Right kidney (tissue), 1 donor: ENCODE measurements around the gene TMUB1.
"Not testable (repeated sequence)": the region's sequence is repeated elsewhere in the genome, so short reads cannot be mapped to it uniquely, and the experiment has no call there.

Experiments
- DNase-seq: peaks from one replicate; pipeline ENCODE4 v3.0.0-alpha.2; 2016

Gene TMUB1

DNA sequence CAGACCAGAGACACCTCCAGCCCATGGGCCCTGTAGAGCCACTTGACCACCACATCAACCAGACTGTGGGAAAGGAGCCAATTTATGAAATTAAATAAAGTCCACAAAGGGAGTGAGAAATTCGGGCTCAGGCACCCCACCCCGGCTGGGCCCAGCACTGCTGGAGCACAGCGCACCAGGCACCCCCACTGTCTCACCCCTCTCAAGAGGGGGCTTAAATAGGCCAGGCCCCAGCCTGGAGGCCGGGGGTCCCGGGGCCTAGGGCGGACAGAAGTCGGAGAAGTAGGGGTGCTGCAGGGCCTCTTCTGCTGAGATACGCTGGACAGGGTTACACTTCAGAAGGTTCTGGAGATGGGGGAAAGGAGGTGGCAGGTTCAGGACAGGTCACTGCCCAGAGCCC lies 29.5 kb downstream of the TMUB1 start:
- no peak for DNase-seq

DNA sequence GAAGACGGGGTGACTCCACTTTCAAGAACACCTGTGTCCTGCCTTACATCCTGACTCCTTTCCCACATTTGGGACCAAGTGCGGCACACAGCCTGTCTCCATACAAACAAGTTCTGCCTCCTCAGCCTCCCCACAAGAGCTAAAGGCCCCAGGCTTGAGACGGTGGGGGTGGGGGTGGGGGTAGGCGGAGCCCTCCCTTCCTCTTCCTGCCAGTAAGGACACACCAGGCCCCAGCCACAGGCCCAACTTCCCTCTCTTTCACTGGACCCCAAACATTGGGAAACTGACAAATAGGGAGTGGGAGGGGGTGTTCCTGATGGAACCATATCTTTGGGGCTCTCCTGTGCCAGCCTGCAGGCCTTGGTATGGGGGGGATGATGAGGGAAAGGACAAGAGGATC lies 30.2 kb downstream of the TMUB1 start:
- DNase-seq: no peak

DNA sequence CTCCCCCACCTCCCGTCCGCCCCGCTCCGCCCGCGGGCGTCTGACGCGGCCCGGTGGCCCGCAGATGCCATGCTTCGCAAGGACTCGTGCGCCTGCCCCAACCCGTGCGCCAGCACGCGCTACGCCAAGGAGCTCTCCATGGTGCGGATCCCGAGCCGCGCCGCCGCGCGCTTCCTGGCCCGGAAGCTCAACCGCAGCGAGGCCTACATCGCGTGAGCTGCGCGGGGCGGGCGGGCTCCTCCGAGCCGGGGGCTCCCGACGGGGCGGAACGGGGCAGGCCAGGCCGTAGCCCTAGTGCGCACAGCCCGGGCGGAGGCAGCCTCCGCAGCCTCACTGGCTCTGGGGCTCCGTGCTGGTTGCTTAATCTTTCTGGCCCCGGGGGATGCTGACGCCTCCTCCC lies 32.2 kb downstream of the TMUB1 start:
- DNase-seq: peak; percentile 68

DNA sequence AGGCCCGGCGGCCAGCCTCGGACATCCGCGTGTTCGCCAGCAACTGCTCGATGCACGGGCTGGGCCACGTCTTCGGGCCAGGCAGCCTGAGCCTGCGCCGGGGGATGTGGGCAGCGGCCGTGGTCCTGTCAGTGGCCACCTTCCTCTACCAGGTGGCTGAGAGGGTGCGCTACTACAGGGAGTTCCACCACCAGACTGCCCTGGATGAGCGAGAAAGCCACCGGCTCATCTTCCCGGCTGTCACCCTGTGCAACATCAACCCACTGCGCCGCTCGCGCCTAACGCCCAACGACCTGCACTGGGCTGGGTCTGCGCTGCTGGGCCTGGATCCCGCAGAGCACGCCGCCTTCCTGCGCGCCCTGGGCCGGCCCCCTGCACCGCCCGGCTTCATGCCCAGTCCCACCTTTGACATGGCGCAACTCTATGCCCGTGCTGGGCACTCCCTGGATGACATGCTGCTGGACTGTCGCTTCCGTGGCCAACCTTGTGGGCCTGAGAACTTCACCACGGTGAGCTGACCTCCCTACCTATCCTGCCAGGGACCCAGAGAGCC lies 34.3 kb downstream of the TMUB1 start:
- no peak for DNase-seq

DNA sequence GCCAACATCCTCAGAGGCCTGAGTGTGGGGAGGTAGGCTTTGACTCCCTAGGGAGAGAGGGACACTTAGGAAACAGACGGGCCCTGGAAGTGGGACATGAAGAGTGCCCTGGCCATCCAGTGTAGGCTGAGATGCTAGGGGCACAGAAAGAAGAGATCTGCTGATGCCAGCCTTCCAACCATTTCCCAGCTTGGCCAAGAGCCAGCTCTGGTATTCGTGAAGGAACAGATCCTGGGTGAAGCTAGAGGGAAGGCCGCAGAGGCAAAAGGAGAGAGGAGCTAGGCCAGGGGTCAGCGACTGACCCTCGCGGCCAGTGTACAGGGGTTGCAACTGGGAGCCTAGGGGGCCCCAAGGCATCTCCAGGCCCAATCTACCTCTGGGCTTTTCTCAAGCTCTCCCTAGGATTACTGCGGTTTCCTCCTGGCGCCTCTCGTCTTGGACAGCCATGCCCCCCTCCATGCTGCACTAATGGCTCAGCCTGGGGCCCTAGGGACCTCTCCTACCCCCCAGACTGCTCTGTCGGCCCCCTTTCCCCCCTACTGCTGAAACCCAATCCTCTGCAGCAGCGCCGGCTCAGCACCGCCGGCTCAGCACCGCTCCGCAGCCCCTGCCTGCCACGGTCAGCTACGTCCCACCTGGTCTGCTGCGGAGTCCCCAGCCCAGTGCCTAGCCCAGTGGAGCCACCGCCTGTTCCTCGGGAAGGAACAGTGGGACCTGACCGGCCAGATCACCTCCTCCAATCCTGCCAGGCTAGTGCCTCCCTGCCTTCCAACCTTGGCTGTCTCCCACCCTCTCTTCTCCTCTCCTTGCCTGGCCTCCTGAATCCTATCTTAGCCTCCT lies 35.1 kb downstream of the TMUB1 start, which contains the start of gene ASIC3:
Gene ASIC3, plus strand, starts transcription at position 556 of the 840 bp plus-strand sequence. CDS start 355 bp downstream, outside the sequence.
- DNase-seq: no peak

DNA sequence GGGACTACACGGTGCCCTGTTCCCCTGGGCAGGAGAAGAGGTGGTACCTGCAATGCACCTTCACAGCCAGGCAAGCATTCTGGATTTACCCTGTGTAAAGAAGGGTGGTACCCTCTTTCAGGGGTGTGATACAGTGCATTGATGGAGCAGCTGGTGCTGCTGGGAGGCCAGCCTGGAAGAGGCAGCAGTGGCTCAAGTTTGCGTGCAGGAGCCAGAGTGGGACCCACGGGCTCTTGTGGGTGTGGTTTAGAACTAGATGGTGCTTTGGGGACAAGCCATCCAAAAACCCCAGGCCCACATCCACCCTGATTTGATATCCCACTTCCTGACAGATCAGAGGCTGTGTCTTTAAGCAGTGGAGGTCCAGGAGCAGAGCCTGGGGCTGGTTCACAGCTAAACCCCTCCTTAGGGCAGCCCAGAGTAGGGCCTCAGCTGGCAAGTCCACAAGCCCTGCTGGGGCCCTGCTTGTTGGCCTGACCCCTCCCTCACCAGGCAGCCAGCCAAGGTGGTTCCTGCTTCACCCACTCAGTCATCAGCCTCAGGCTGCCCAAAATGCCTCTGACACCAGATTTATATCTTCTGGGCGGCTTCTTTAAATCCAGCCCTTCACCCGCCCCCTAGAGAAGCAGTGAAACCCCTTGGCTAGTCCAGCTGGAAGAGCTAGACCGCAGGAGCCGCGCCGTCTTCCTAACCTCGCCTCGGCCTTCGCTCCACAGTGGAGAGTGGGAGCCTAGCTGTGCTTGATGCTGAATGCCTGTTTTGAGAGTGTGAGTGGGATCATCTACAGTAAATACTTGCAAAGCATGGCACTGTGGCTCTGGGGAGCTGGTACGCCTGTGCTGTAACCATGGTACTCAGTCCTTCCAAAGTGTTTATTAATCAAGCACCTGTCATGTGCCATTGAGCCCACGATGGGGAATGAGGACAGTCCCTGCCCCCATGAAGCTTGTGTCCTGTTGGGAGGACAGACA lies 36.4 kb downstream of the TMUB1 start:
- DNase-seq: no peak

DNA sequence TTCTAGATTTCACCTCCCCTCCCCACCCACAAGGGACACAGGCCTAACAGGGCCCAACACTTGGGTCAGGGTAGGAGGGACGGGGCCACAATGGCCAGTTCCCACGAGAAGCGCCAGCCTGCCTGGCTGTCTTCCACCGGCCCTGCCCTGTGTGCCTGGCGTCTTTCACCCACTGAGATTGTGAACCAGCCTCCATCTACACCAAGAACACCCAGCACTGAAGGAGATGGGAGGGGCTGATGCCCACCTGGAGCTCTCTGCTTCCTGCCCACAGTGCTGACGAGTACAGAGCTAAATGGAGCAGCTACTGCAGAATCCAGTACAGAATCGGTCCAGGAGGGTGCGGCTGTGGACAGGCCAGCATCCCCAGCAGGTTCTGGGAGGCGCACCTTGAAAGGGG lies 37.3 kb downstream of the TMUB1 start:
- DNase-seq: no peak

DNA sequence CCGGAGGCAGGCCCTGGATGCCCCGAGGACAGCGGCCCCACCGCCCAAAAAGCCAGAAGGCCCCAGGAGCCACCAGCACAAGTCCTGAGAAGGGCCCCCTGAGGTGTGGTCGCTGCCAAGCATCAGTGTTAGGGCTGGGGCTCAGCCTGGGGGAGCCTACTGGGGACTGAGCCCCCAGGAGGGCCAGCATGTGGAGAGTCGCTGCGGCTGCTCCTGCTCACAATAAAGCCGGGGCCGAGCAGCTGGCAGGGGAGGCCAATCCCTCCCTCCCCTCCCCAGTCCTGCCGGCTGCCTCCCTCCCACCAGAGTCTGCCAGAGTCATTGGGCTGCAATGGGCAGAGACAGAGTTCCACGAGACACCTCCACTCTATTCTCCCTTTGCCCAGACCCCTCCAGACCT lies 38.0 kb downstream of the TMUB1 start:
- DNase-seq: no peak

DNA sequence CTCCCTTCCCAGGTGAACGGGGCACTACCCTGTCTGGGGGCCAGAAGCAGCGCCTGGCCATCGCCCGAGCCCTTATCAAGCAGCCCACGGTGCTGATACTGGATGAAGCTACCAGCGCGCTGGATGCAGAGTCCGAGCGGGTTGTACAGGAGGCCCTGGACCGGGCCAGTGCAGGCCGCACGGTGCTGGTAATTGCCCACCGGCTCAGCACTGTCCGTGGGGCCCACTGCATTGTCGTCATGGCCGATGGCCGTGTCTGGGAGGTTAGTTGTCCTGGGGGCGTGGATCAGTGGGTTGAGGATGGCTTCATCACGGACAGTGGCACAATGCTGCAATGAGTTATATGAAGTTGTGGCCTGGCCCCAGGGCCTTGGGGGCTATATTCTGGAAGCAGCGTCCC lies 39.3 kb downstream of the TMUB1 start:
- no peak for DNase-seq

DNA sequence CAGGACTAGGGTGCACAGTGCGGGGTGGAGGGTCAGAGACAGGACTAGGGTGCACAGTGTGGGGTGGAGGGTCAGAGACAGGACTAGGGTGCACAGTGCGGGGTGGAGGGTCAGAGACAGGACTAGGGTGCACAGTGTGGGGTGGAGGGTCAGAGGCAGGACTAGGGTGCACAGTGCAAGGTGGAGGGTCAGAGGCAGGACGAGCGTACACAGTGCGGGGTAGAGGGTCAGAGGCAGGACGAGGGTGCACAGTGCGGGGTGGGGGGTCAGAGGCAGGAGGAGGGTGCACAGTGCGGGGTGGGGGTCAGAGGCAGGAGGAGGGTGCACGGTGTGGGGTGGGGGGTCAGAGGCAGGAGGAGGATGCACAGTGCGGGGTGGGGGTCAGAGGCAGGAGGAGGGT lies 39.8 kb downstream of the TMUB1 start:
- not testable (repeated sequence) for DNase-seq

DNA sequence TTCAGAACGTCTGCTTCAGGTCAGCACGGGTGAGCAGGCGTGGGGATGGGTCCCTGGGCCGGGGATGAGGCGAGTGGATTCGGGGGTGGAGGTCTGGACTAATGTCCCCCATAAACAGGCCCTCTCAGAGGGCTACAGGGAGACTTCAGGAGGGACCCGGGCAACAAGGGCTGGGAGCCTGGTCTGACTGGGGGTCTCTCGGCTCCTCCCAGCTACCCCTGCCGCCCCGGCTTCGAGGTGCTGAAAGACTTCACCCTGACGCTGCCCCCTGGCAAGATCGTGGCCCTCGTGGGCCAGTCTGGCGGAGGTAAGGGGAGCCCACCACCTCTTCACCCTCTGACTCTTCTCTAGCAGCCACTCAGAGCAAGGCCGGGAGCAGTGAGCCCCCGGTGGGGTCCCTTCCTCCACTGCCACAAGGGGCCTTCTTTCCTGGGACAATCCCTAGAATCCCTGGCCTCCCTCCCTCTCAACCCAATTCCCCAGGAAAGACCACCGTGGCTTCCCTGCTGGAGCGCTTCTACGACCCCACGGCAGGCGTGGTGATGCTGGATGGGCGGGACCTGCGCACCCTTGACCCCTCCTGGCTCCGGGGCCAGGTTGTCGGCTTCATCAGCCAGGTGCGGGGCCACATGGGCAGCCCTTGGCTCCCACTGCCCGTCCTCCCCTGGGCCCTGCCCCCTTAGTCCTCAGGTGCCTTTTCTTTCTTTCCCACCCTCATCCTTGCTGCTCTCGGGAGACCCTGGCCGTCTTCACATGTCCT lies 42.5 kb downstream of the TMUB1 start:
- no peak for DNase-seq

DNA sequence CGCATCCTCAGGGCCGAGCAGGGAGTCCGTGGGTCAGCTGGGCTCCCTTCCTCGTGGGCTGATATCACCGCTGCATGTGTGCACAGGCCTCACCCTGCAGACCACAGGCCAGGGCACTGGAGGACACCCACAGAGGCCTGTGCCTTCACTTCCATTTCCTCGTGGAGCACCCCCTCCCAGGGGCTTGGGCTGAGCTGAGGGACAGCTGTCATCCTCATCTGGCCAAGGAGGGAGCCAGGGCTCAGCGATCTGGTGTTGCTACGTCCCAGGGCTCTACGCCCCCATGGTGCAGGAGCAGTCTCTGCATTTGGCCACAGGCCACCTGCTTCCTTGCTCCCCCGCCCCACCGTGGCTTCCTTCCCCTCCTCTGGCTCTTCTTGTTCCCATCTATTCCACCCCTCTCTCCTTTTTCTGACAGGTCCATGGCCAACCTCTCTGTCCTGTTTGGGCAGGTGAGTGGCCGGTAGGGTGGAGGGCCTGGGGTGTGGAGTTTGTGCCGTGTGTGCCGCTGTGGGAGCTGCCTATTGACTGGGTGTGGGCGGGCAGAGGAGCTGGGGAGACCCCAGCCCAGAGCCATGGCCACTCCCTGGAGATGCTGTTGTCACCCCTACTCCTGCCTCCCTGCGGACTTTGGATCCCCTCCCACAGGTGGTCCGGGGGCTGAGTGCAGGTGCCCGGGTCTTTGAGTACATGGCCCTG lies 43.3 kb downstream of the TMUB1 start:
- DNase-seq: no peak

DNA sequence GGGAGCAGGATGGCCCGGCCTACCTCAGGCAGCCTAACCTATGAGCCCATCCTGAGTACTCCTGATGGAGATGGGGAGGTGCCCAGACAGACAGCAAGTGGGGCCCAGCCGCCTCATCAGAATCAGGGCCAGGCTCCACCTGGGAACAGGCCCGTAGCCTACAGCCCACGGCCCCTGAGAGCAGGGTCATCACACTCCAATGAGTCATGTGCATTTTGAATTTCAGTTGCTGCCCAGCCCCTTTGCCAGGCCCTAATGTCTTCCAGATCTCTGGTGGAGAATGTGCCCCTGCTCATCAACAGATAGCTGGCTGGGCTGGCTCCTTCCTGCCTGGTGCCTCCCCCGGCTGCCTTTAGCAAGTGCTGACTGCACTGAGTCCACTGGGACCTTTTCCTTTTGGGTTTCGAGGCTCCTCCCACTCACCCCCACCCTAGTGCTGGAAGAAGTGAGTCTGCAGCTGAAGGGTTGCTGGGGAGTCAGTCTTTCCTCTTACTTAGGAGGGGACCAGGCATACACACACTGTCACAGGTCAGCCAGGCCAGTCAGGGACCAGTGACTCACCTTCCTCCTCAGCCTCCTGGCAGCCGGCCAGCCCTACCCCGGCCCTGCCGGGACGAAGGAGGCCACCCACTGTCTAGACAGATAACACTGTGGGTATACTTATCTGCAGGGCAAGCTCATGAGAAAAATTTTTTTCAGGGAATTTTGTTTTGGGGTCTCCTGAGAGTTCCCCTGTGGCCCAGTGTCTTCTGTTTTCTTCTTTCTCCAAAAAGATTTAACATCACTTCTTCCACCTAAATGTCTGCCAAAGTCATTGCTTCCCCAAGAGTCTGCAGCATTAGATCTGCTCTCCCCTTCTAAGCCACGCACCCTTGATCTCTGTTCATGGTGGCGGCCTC lies 44.1 kb downstream of the TMUB1 start:
- no peak for DNase-seq

DNA sequence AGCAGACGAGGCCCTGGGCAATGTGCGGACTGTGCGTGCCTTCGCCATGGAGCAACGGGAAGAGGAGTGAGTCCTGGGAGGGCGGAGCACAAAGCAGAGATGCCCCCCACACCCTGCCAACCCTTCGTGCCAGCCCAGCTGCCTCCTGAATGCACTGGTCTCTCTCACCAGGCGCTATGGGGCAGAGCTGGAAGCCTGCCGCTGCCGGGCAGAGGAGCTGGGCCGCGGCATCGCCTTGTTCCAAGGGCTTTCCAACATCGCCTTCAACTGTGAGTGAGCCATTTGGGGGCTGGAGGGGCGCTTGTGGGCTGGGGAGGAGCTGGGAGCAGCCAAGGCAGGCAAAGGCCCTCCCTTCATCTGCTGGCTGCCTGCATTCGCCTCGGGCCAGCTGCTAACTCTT lies 47.4 kb downstream of the TMUB1 start:
- DNase-seq: no peak

DNA sequence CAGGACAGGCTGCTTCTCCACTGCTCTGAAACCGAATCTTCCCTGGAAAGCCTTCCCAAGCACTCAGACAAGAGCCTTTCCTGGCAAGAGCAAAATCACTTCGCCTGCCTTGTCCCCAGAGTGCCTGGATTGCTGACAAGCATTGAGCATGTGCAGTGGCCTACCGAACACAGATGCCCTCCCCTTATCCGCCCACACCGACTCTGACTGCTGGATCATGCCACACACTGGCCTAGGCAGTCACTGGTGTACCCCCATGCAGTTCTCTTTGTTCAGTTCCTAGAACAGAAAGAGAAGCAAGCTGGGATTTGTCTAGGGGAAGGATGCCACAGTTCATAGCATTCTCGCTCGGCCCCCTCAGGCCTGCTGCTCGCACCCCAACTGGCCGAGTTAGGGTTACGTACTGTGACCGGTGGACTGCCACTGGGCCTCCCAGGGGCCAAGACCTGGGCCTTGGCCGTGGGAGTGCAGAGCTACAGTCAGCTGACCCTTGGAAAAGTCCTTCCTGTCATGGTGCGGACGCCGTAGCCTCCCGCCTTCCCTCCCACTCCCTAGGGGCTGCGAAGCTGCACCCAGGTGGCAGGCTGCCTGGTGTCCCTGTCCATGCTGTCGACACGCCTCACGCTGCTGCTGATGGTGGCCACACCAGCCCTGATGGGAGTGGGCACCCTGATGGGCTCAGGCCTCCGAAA lies 48.1 kb downstream of the TMUB1 start:
- no peak for DNase-seq

DNA sequence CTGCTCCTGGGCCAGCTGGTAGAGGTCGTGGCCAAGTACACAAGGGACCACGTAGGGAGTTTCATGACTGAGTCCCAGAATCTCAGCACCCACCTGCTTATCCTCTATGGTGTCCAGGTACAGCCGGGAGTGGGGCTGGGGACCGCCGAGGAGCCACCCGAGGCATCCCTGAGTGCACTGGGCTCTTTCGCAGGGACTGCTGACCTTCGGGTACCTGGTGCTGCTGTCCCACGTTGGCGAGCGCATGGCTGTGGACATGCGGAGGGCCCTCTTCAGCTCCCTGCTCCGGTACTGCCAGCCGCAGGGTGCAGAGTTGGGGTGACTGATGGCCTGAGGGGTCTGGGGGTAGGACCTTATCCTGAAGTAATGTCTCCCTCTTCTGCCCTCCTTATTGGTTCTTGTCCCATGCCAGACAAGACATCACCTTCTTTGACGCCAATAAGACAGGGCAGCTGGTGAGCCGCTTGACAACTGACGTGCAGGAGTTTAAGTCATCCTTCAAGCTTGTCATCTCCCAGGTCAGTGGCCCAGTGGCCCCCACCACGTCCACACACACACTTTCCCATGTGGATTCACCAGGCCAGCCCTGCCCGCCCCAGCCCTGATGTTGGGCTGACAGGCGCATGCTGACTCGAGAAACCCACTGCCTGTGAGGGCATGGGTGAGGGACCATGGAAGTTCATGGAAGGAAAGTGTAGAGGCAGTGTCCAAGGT lies 48.8 kb downstream of the TMUB1 start:
- DNase-seq: no peak

DNA sequence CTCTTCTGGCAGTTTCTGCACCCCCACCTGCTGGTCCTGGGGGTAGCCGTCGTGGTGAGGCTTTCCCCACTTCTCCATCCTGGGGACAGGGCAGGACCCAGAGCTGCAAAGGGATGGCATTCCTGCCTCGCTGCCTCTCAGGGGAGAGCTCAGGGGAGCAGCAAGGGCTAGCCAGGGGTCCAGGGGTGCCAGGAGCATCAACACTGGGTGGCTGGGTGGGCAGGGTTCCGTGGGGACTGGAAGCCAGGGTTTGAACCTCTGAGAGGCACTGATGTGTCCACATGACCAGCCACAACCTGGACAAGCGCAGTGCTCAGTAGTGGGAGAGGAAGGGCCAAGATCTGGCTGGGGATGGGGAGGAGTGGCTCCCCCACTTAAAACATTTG lies 49.4 kb downstream of the TMUB1 start:
- DNase-seq: no peak

DNA sequence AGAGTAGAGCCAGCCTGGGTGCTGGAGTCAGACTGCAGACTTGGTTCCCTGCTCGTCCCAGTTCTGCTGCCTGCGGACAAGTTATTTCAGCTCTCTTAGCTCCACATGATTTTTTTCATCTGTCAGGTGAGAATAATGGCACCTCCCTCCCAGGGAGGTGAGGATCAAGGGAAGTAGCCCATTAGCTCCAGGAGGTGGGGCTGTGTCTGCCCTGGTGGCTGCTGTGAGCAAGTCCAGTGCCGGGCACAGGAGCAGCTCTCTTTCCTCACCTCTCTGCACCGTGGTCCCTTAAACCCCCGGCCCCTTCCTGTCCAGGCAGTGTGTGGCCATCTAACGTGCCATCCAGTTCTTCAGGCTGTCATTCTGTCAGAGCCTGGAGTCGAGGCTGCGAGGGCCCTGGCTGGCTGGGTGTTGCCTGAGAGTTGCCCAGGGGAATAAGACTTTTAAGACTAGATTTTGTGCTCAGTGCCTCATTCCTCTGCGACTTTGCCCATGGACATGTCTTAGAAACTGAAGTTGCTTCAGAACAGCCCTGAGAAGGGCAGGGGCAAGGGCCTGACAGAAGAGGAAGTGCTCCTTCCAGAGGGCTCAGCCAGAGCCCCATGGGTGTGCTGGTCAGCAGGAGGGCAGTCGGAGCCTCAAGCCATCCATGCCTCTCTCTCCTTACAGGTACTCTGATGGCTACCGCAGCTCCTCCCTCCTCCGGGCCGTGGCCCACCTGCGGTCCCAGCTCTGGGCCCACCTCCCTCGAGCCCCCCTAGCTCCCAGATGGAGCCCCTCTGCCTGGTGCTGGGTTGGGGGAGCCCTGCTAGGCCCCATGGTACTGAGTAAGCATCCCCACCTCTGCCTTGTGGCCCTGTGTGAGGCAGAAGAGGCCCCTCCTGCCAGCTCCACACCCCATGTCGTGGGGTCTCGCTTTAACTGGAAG lies 50.1 kb downstream of the TMUB1 start:
- DNase-seq: no peak
